SHP77 (cell line): ENCODE data around the gene OR6C65.

Source experiments
- DNase-seq, 2 experiments: peaks; one replicate each; lab custom pipeline; 2025; lab: John Stamatoyannopoulos, UW

OR6C65 gene

DNA sequence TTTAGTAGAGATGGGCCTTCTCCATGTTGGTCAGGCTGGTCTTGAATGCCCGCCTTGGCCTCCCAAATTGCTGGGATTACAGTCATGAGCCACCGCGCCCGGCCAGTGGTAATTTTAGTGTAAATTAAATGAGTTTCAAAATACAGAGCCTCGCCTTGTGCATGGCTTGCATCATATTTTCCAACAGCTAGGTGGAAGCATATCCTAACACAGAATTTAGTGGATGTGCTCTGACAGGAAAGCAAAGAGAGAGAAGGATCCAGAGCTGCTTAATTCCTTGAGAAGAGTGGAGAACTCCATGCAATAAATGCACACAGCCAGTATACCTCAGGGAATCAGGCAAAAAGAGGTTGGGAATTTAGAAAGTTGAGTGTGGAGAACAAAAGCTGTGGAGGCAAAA is 46.0 kb downstream of the OR6C65 start:
- no peak for DNase-seq

DNA sequence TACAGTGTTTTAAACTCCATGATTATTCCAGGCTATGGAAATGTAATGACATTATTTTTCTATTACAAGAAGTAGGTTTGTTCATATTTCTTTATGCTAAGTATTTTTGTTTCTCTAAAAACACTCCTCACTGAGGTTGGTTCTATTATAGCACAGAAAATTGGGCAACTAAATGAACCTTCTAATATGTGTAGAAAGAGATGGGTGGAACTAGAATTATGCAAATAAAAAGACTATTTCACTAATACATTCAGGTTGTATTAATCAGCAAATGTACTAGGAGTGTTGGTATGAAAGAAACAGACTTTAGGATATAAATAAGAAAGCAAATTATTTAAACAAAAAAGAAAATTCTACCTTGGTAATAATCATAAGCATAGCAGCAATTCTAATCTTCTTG is 48.5 kb downstream of the OR6C65 start:
- no peak for DNase-seq
